Natural killer cell (primary cell): ENCODE results near the gene LRRC2. TPM values are rescaled to one million over a fixed set of nuclear protein-coding genes. Genes with fewer than 3 reads are reported as not detected.

ENCODE experiments used
- ATAC-seq, 3 donors: fragments of 150-1000 bp in 2 of 3; fragments of 200-7000 bp in 1 of 3; cut with Tn5 transposase; 1 replicate in 1 of 3; 2 replicates in 2 of 3; pipeline ENCODE4 v1.10.0; 2021; ENCODE audit warnings: mild to moderate bottlenecking in 2 of 3, moderate library complexity in 2 of 3
- DNase-seq, 2 donors: peaks; one replicate each; pipeline versions ENCODE4 v3.0.0 to v3.0.0-alpha.2; 2013 to 2021; ENCODE audit warnings: mixed read lengths in 1 of 2
- H3K27ac ChIP-seq: one replicate; pipeline ENCODE4 v1.5.1; 2013; ENCODE audit warnings: mild to moderate bottlenecking, low read length
- H3K27me3 ChIP-seq: one replicate; pipeline ENCODE4 v1.6.1; 2013; ENCODE audit warnings: low read length; ENCODE audit not compliant: control insufficient read depth, insufficient read depth
- H3K36me3 ChIP-seq: one replicate; pipeline ENCODE4 v1.6.1; 2013; ENCODE audit warnings: low read length; ENCODE audit not compliant: control insufficient read depth, insufficient read depth
- H3K4me1 ChIP-seq: one replicate; pipeline ENCODE4 v1.6.1; 2013; ENCODE audit warnings: low read length; ENCODE audit not compliant: control insufficient read depth, insufficient read depth
- H3K4me3 ChIP-seq: one replicate; pipeline ENCODE4 v1.5.1; 2013; ENCODE audit warnings: low read length
- H3K9me3 ChIP-seq: one replicate; pipeline ENCODE4 v1.6.1; 2013; ENCODE audit warnings: low read length; ENCODE audit not compliant: control insufficient read depth, insufficient read depth
- H3K27ac Mint-ChIP-seq, 2 donors: one replicate each; pipeline ENCODE4 v1.8.0; 2022; ENCODE audit warnings: mild to moderate bottlenecking in 2 of 2, mixed read lengths in 2 of 2, moderate library complexity in 1 of 2
- H3K27me3 Mint-ChIP-seq, 2 donors: one replicate each; pipeline ENCODE4 v1.8.0; 2022; ENCODE audit warnings: low read depth in 2 of 2, mixed read lengths in 2 of 2
- H3K36me3 Mint-ChIP-seq: one replicate; pipeline ENCODE4 v1.8.0; 2022; ENCODE audit warnings: mixed read lengths
- H3K4me1 Mint-ChIP-seq, 2 donors: one replicate each; pipeline ENCODE4 v1.8.0; 2022; ENCODE audit warnings: mixed read lengths in 2 of 2
- H3K4me3 Mint-ChIP-seq: one replicate; pipeline ENCODE4 v1.8.0; 2022; ENCODE audit warnings: mild to moderate bottlenecking, moderate library complexity, mixed read lengths
- H3K9me3 Mint-ChIP-seq, 2 donors: one replicate each; pipeline ENCODE4 v1.8.0; 2022; ENCODE audit warnings: mixed read lengths in 2 of 2
- CTCF ChIP-seq: fragments of 200-600 bp; IDR thresholded peaks from one replicate; pipeline ENCODE4 v1.8.0; 2022; ENCODE audit warnings: antibody characterized with exemption
- WGBS: methylation state at CpG from one replicate; pipeline ENCODE4 v1.1.7; 2013; ENCODE audit warnings: missing lambda C conversion rate; ENCODE audit not compliant: insufficient coverage; 5-methylcytosine and 5-hydroxymethylcytosine counted together
- intact Hi-C: fragments of 100-400 bp; cut with micrococcal nuclease; formaldehyde crosslinking; loops from one replicate; pipeline ENCODE4 v1.14.2; 2022
- total RNA-seq, 4 donors: library from RNA; stranded (reverse); fragments of 120-200 nt in 1 of 4; gene quantifications; one replicate each; pipeline versions ENCODE4 v1.2.3 to v1.2.4, GENCODE V29; 2013 to 2022

Gene LRRC2
- total RNA-seq, 3 donors from 2014 or later (not counting 1 experiment from before 2014, with no cell fraction given) = 0.18 TPM; not detected in 2

- Mint-ChIP-seq H3K4me1 (no peaks in the 10 kb centered on the region), H3K27ac (no peak overlapping the region), H3K4me3 (no peak overlapping the region), H3K36me3 (peaks cover 18% of the 10 kb centered on the region), H3K9me3 (peaks cover 7 to 13% of the 10 kb centered on the region in 2 donors), H3K27me3 (peaks cover 13 to 25% of the 10 kb centered on the region in 2 donors)
- no peak overlapping the region for H3K27ac ChIP-seq
- TF ChIP-seq CTCF = no peak
- DNase-seq = no peak
- H3K9me3 ChIP-seq = no peaks in the 10 kb centered on the region
- H3K4me3 ChIP-seq = no peak overlapping the region
- intact Hi-C loops = no loop called here
- 100% methylated on average over 2 of the region's 5 CpGs for WGBS
- peaks cover 11% of the 10 kb centered on the region for H3K27me3 ChIP-seq
- peak in 1 of 3 donors; percentile 32 for ATAC-seq
- H3K36me3 ChIP-seq = no peaks in the 10 kb centered on the region
- no peaks in the 10 kb centered on the region for H3K4me1 ChIP-seq
Observed at GRCh38 chr3:46471371-46471914, 94.7 kb downstream of the LRRC2 start.

GRCh38 chr3:46470831-46471230, 95.3 kb downstream of the LRRC2 start:
- Mint-ChIP-seq H3K4me3 (no peak overlapping the region), H3K9me3 (peaks cover 7 to 13% of the 10 kb centered on the region in 2 donors), H3K27ac (no peak overlapping the region), H3K36me3 (peaks cover 18% of the 10 kb centered on the region), H3K27me3 (peaks cover 13 to 23% of the 10 kb centered on the region in 2 donors), H3K4me1 (no peaks in the 10 kb centered on the region)
- intact Hi-C loops = no loop called here
- no peak for ATAC-seq
- no peak overlapping the region for H3K27ac ChIP-seq
- H3K4me1 ChIP-seq = no peaks in the 10 kb centered on the region
- H3K27me3 ChIP-seq = peaks cover 11% of the 10 kb centered on the region
- no peak for TF ChIP-seq CTCF
- no peaks in the 10 kb centered on the region for H3K36me3 ChIP-seq
- H3K9me3 ChIP-seq = no peaks in the 10 kb centered on the region
- WGBS = 95% methylated on average over 4 of the region's 4 CpGs
- DNase-seq = no peak
- no peak overlapping the region for H3K4me3 ChIP-seq

- TF ChIP-seq CTCF = no peak
- Mint-ChIP-seq H3K9me3 (peaks cover 4 to 8% of the 10 kb centered on the region in 2 donors), H3K27ac (no peak overlapping the region), H3K36me3 (peaks cover 8% of the 10 kb centered on the region), H3K4me3 (no peak overlapping the region), H3K4me1 (no peaks in the 10 kb centered on the region), H3K27me3 (peaks cover 22% of the 10 kb centered on the region in 2 donors)
- DNase-seq = no peak
- Histone ChIP-seq H3K9me3 (no peaks in the 10 kb centered on the region), H3K27ac (no peak overlapping the region), H3K4me3 (no peak overlapping the region), H3K36me3 (no peaks in the 10 kb centered on the region), H3K27me3 (peaks cover 11% of the 10 kb centered on the region), H3K4me1 (no peaks in the 10 kb centered on the region)
- no peak for ATAC-seq
- 62% methylated on average over 3 of the region's 3 CpGs for WGBS
- intact Hi-C loops = no loop called here
Observed at GRCh38 chr3:46469680-46470357, 96.3 kb downstream of the LRRC2 start.
